ENCODE data around the gene CPNE5. TPM values are rescaled to one million over a fixed set of nuclear protein-coding genes. Genes with fewer than 3 reads are reported as not detected.

The CPNE5 gene
- 1 to 10 TPM; 3.2 to 5.2 TPM for total RNA-seq
- 1 to 10 TPM in 1 of 2 donors, under 1 TPM in 1; 0.93 to 4.3 TPM for polyA plus RNA-seq
- long read RNA-seq, donor 1 = 0 reads
- long read RNA-seq, donor 2 = 0 reads
- long read RNA-seq, donor 3 = 0 reads
- long read RNA-seq, donor 4 = 0 reads
- long read RNA-seq, donor 5 = 0 reads

DNA sequence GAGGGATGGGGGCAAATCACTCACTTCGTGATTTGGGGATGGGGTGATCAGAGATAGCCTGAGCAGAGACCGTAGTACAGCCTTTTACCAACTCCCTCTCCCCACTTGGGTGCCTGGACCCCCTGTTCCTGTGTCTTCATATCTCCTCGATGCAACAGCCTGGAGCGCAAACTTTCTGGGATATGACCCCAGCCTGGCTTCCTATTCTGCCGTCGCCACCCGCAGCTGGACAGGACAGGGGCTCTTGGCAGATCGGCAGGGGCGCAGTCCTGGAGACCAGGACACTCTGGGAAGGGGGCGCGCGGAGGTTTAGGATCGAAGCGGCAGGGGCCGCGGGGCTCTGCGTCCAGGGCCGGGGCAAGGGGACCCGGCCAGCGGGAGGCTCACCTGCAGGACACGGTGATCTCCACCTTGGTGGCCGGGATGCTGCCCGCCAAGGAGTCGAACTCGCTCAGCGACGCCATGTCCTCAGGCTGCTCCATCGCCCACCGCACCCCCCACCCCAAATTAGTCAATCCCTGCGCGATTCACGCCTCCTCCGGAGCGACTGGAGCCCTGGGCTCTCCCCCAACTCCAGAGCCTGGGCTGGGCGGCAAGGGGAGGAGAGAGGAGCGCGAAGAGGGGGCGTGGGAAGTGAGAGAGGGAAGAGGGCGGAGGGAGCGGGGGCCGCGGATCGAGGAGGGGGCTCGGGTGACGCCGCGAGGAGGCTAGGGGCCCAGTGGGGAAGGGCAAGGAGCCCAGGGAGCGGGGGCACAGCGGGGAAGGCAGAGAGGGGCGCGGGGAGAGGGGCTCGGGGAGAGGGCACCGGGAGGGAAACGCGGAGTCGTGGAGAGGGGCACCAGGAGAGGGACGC is at the start of gene CPNE5:
CPNE5 (minus strand) TSS at position 549 of the 853 bp plus-strand sequence; CDS start at position 482, 67 bp downstream.
- no peak within 1 kb of the TSS for H3K9ac ChIP-seq (ENCODE audit: insufficient read depth in 1 of 2, low read length in 2 of 2)
- DNase-seq = peak; percentile 63 to 72 (median 71)
- H3K27ac ChIP-seq (ENCODE audit: low read depth in 1 of 2, low read length in 1 of 2) = peak within 1 kb of the TSS in 1 of 2 donors; percentile 21
- no peak for ATAC-seq (ENCODE audit: insufficient read depth, low FRiP score)
- H3K4me1 ChIP-seq (ENCODE audit: control insufficient read depth in 5 of 5, insufficient read depth in 5 of 5, low read length in 5 of 5) = peaks cover 0 to 20% (median 15%) of the 10 kb centered on the region in 5 donors
- H3K27me3 ChIP-seq (ENCODE audit: control insufficient read depth in 3 of 3, insufficient read depth in 3 of 3, low read length in 2 of 3) = peaks cover 0 to 26% (median 0%) of the 10 kb centered on the region in 3 donors
- H3K9me3 ChIP-seq (ENCODE audit: control insufficient read depth in 4 of 4, insufficient read depth in 3 of 4, low read length in 3 of 4) = no peaks in the 10 kb centered on the region
- H3K36me3 ChIP-seq (ENCODE audit: control insufficient read depth in 4 of 4, insufficient read depth in 4 of 4, low read length in 4 of 4) = no peaks in the 10 kb centered on the region
- 9 to 14% methylated on average over 51 to 57 of the region's 57 CpGs for WGBS, 2 donors
- TF ChIP-seq, protein P1, sequence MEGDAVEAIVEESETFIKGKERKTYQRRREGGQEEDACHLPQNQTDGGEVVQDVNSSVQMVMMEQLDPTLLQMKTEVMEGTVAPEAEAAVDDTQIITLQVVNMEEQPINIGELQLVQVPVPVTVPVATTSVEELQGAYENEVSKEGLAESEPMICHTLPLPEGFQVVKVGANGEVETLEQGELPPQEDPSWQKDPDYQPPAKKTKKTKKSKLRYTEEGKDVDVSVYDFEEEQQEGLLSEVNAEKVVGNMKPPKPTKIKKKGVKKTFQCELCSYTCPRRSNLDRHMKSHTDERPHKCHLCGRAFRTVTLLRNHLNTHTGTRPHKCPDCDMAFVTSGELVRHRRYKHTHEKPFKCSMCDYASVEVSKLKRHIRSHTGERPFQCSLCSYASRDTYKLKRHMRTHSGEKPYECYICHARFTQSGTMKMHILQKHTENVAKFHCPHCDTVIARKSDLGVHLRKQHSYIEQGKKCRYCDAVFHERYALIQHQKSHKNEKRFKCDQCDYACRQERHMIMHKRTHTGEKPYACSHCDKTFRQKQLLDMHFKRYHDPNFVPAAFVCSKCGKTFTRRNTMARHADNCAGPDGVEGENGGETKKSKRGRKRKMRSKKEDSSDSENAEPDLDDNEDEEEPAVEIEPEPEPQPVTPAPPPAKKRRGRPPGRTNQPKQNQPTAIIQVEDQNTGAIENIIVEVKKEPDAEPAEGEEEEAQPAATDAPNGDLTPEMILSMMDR (IDR thresholded peaks at IDR 0.05; ENCODE audit: control extremely low read depth, extremely low read depth) = no peak
- H3K4me3 ChIP-seq = no peak within 1 kb of the TSS

DNA sequence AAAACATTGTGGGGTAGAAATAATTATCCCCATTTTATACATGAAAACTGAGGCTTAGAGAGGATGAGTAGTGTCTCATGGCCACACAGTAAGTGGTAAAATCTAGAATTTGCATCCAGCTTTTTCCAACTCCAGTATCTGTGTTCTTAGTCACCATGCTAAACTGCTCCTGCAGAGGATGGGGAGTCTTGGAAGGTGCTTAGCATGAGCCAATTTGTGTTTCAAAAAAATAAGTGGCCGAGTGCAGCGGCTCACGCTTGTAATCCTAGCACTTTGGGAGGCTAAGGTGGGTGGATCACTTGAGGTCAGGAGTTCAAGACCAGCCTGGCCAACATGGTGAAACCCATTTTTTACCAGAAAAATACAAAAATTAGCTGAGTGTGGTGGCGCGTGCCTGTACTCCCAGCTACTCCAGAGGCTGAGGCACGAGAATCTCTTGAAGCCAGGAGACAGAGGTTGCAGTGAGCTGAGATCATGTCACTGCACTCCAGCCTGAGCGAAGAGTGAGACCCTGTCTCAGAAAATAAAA is 48.9 kb upstream of the CPNE5 start:
- Histone ChIP-seq H3K9ac (ENCODE audit: insufficient read depth in 1 of 2, low read length in 2 of 2) (no peak overlapping the region), H3K9me3 (ENCODE audit: control insufficient read depth in 4 of 4, insufficient read depth in 3 of 4, low read length in 3 of 4) (no peaks in the 10 kb centered on the region), H3K27me3 (ENCODE audit: control insufficient read depth in 3 of 3, insufficient read depth in 3 of 3, low read length in 2 of 3) (no peaks in the 10 kb centered on the region), H3K4me1 (ENCODE audit: control insufficient read depth in 5 of 5, insufficient read depth in 5 of 5, low read length in 5 of 5) (peaks cover 0 to 19% (median 9%) of the 10 kb centered on the region in 5 donors), H3K4me3 (no peak overlapping the region), H3K36me3 (ENCODE audit: control insufficient read depth in 4 of 4, insufficient read depth in 4 of 4, low read length in 4 of 4) (peaks cover 0 to 2% (median 0%) of the 10 kb centered on the region in 4 donors), H3K27ac (ENCODE audit: low read depth in 1 of 2, low read length in 1 of 2) (no peak overlapping the region)
- 93 to 98% methylated on average over 7 of the region's 7 CpGs for WGBS, 2 donors
- ATAC-seq (ENCODE audit: insufficient read depth, low FRiP score) = no peak
- no peak for DNase-seq
- TF ChIP-seq, protein P1 (IDR thresholded peaks at IDR 0.05; ENCODE audit: control extremely low read depth, extremely low read depth) = no peak

GRCh38 chr6:36886950-36887618 is 47.8 kb upstream of the CPNE5 start:
- H3K27me3 ChIP-seq (ENCODE audit: control insufficient read depth in 3 of 3, insufficient read depth in 3 of 3, low read length in 2 of 3) = no peaks in the 10 kb centered on the region
- no peak overlapping the region for H3K27ac ChIP-seq (ENCODE audit: low read depth in 1 of 2, low read length in 1 of 2)
- TF ChIP-seq, protein P1 (IDR thresholded peaks at IDR 0.05; ENCODE audit: control extremely low read depth, extremely low read depth) = no peak
- H3K4me3 ChIP-seq = no peak overlapping the region
- peak overlapping the region in 1 of 2 donors; percentile 45 for H3K9ac ChIP-seq (ENCODE audit: insufficient read depth in 1 of 2, low read length in 2 of 2)
- peaks cover 0 to 2% (median 0%) of the 10 kb centered on the region in 4 donors for H3K36me3 ChIP-seq (ENCODE audit: control insufficient read depth in 4 of 4, insufficient read depth in 4 of 4, low read length in 4 of 4)
- ATAC-seq (ENCODE audit: insufficient read depth, low FRiP score) = no peak
- peaks cover 0 to 19% (median 9%) of the 10 kb centered on the region in 5 donors for H3K4me1 ChIP-seq (ENCODE audit: control insufficient read depth in 5 of 5, insufficient read depth in 5 of 5, low read length in 5 of 5)
- 78 to 86% methylated on average over 10 of the region's 10 CpGs for WGBS, 2 donors
- H3K9me3 ChIP-seq (ENCODE audit: control insufficient read depth in 4 of 4, insufficient read depth in 3 of 4, low read length in 3 of 4) = no peaks in the 10 kb centered on the region
- DNase-seq = no peak

Measured in lung (tissue), 16 donors.